GM12878 (cell line): Measurements from ENCODE around the gene AMBRA1. TPM values are rescaled to one million over a fixed set of nuclear protein-coding genes. Genes with fewer than 3 reads are reported as not detected.
A peak's percentile ranks its signal among the peaks of the same experiment; 100 is the strongest.

Experiments
- ATAC-seq: fragments of 200-7000 bp; cut with Tn5 transposase; 3 replicates; pipeline ENCODE4 v1.9.1; 2020; ENCODE audit warnings: mild to moderate bottlenecking, moderate library complexity
- BruUV-seq: library from RNA; stranded (reverse); fragments of 400-500 nt; replicated peaks from 2 replicates; lab custom pipeline; 2021; lab: Mats Ljungman, UMichigan
- CTCF ChIA-PET: fragments of 300-600 bp; sonication (Branson Sonifier 250); formaldehyde crosslinking; extraction: SDS; loops from one replicate; lab custom pipeline; 2021; ENCODE audit warnings: inconsistent platforms; lab: Yijun Ruan, JAX
- POLR2A ChIA-PET: fragments of 350-600 bp; formaldehyde crosslinking; extraction: SDS; loops from one replicate; lab custom pipeline; 2021; ENCODE audit warnings: inconsistent platforms; lab: Charles Lee
- RAD21 ChIA-PET: fragments of 300-600 bp; sonication (Branson Sonifier 250); formaldehyde crosslinking; loops from one replicate; lab custom pipeline; 2023; ENCODE audit warnings: antibody characterized with exemption; ENCODE audit not compliant: unreplicated experiment; lab: Charles Lee
- SMC1A ChIA-PET: fragments of 300-600 bp; sonication (Branson Sonifier 250); formaldehyde crosslinking; loops from one replicate; lab custom pipeline; 2023; ENCODE audit not compliant: unreplicated experiment, uncharacterized antibody; lab: Charles Lee
- DNase-seq: peaks from one replicate; pipeline ENCODE4 v3.0.0-alpha.2; 2011; ENCODE audit warnings: low read depth, low spot score
- FAIRE-seq: peaks from 3 replicates; lab custom pipeline; 2011; peaks lifted over from hg19 to GRCh38; lab: Jason Lieb, UNC
- H2AFZ ChIP-seq: 2 replicates; pipeline ENCODE4 v1.6.0; 2011; ENCODE audit warnings: low read depth, low read length, control low read depth; ENCODE audit not compliant: control insufficient read depth
- H3K27ac ChIP-seq: 2 replicates; pipeline ENCODE4 v1.5.1; 2011; ENCODE audit warnings: control low read depth; ENCODE audit not compliant: control insufficient read depth, insufficient read depth
- H3K27me3 ChIP-seq, 2 experiments: replicated peaks in 1 of 2; 2 replicates each; pipeline versions ENCODE4 v1.6.0 to v1.6.1; 2011; ENCODE audit warnings: low read length in 1 of 2; ENCODE audit not compliant: control insufficient read depth in 2 of 2, insufficient read depth in 2 of 2
- H3K36me3 ChIP-seq, 2 experiments: 2 replicates each; pipeline ENCODE4 v1.5.1; 2011; ENCODE audit warnings: low read length in 1 of 2; ENCODE audit not compliant: control insufficient read depth in 2 of 2, insufficient read depth in 2 of 2
- H3K4me1 ChIP-seq: 2 replicates; pipeline ENCODE4 v1.6.1; 2011; ENCODE audit warnings: mild to moderate bottlenecking, low read length, moderate library complexity, mixed read lengths; ENCODE audit not compliant: control insufficient read depth, insufficient read depth
- H3K4me2 ChIP-seq: 2 replicates; pipeline ENCODE4 v1.6.0; 2011; ENCODE audit warnings: control low read depth; ENCODE audit not compliant: control insufficient read depth, insufficient read depth
- H3K4me3 ChIP-seq: fragments of 200-600 bp; sonication (generic); 2 replicates; pipeline ENCODE4 v1.5.1; 2016
- H3K79me2 ChIP-seq: 2 replicates; pipeline ENCODE4 v1.6.0; 2011; ENCODE audit warnings: low read length; ENCODE audit not compliant: control insufficient read depth, insufficient read depth
- H3K9ac ChIP-seq: 2 replicates; pipeline ENCODE4 v1.8.0; 2011; ENCODE audit warnings: low read length, control low read depth, mixed read lengths; ENCODE audit not compliant: control insufficient read depth, insufficient read depth
- H3K9me3 ChIP-seq: replicated peaks from 3 replicates; pipeline ENCODE4 v1.5.1; 2011; ENCODE audit warnings: mild to moderate bottlenecking, low read length; ENCODE audit not compliant: control insufficient read depth, insufficient read depth
- H4K20me1 ChIP-seq: 2 replicates; pipeline ENCODE4 v1.6.0; 2011; ENCODE audit not compliant: control insufficient read depth, insufficient read depth
- IKZF2 ChIP-seq, 2 experiments: fragments of 450-650 bp; IDR thresholded peaks; 2 replicates each; pipeline ENCODE4 v1.6.1; 2017; ENCODE audit warnings: mild to moderate bottlenecking in 2 of 2, moderate library complexity in 2 of 2
- SPI1 ChIP-seq: IDR thresholded peaks from 2 replicates; pipeline ENCODE4 v1.6.1; 2011; ENCODE audit warnings: low read depth, mild to moderate bottlenecking, low read length, moderate library complexity, borderline replicate concordance; ENCODE audit not compliant: insufficient read depth
- TARDBP ChIP-seq: IDR thresholded peaks from 2 replicates; pipeline ENCODE4 v1.6.1; 2016; ENCODE audit warnings: borderline replicate concordance
- USF2 ChIP-seq: IDR thresholded peaks from 2 replicates; pipeline ENCODE4 v1.6.1; 2011; ENCODE audit warnings: low read depth, low read length, improper control_type of control experiment, borderline replicate concordance
- WGBS: methylation state at CpG from one replicate; pipeline ENCODE4 v1.1.6; 2016; ENCODE audit warnings: low lambda C conversion rate; ENCODE audit not compliant: insufficient replicate concordance, insufficient coverage; ENCODE audit errors: missing lambda C conversion rate; 5-methylcytosine and 5-hydroxymethylcytosine counted together
- in situ Hi-C: fragments of 300-500 bp; cut with MboI; formaldehyde crosslinking; loops from 9 replicates; pipeline ENCODE4 v1.14.3; 2018; ENCODE audit warnings: mixed read lengths
- intact Hi-C: fragments of 100-400 bp; cut with micrococcal nuclease; formaldehyde crosslinking; loops from one replicate; pipeline ENCODE4 v1.14.2; 2022; ENCODE audit not compliant: unreplicated experiment
- polyA plus RNA-seq, 11 experiments: library from polyadenylated mRNA; depleted of rRNA in 4 of 11; unstranded in 6 of 11; stranded (reverse) in 5 of 11; fragments of >200 nt; fragmentation: Nextera tagmentation in 4 of 11; fragmentation: Illumina TruSeq in 1 of 11; extraction: Ambion mirVana in 4 of 11; extraction: Trizol in 1 of 11; gene quantifications; 1 replicate in 1 of 11; 2 replicates in 10 of 11; pipeline versions ENCODE4 v1.2.1 to v1.2.3, GENCODE V29; 2011 to 2016; ENCODE audit warnings: inconsistent platforms in 2 of 11, missing spikeins in 2 of 11, low read depth in 1 of 11
- total RNA-seq, 4 experiments: library from RNA; depleted of rRNA in 3 of 4; stranded (reverse); fragments of >200 nt in 3 of 4; fragmentation: Illumina TruSeq in 1 of 4; extraction: Trizol in 1 of 4; gene quantifications; 2 replicates each; pipeline versions ENCODE4 v1.2.1 to v1.2.3, GENCODE V29; 2013 to 2021

Gene AMBRA1
- total and polyA plus RNA-seq, 10 of the 15 experiments (the other 5 are each of a cell fraction or from before 2014, with no cell fraction given) = 0.57 to 34.3 (median 13.7) TPM

GRCh38 chr11:46437122-46437689 lies 156.6 kb downstream of the AMBRA1 start:
- Histone ChIP-seq H4K20me1 (no peaks in the 10 kb centered on the region), H3K9me3 (no peaks in the 10 kb centered on the region), H3K4me3 (no peak overlapping the region), H3K9ac (no peak overlapping the region), H2AFZ (no peak overlapping the region), H3K79me2 (no peaks in the 10 kb centered on the region), H3K27me3 (no peaks in the 10 kb centered on the region), H3K36me3 (peaks cover 13 to 23% of the 10 kb centered on the region in 2 experiments; a peak in 3 of 4 replicates), H3K4me1 (peaks cover 4% of the 10 kb centered on the region; the same call in 1 of the 2 replicates), H3K4me2 (no peak overlapping the region; the same call in 1 of the 2 replicates), H3K27ac (no peak overlapping the region)
- in situ Hi-C loops = no loop called here
- ChIA-PET SMC1A (interaction anchor here (0.6 to 8.0 kb wide), 21 partner anchors 9 to 196 kb away, joined by 3 to 105 read pairs (median 6); no protein-coding TSS in a partner anchor), CTCF (interaction anchor here (0.8 to 3.8 kb wide), 23 partner anchors 9 to 389 kb away, joined by 3 to 30 read pairs (median 4); partner anchors contain the start of genes ATG13 and DGKZ), POLR2A (interaction anchor here (0.6 to 2.9 kb wide), 11 partner anchors 14 to 83 kb away, joined by 3 to 19 read pairs (median 5); no protein-coding TSS in a partner anchor), RAD21 (interaction anchor here (0.7 to 3.5 kb wide), 15 partner anchors 9 to 181 kb away, joined by 3 to 31 read pairs (median 6); partner anchors contain the start of genes ATG13, CHRM4 and HARBI1)
- FAIRE-seq = no peak
- peak; percentile 88 for ATAC-seq
- peak; percentile 57 for DNase-seq
- peak; percentile 25; the same call in 1 of the 2 replicates for TF ChIP-seq SPI1
- no peak for TF ChIP-seq USF2
- TF ChIP-seq IKZF2 (IDR thresholded peaks at IDR 0.05) = peak in 1 of 2 experiments; percentile 22; a peak in 1 of 4 replicates
- TF ChIP-seq TARDBP = no peak
- intact Hi-C loops = no loop called here
- BruUV-seq = no TSS peak
- WGBS = 90% methylated on average over 6 of the region's 6 CpGs
